ENCODE results near the gene ZNF23. TPM values are rescaled to one million over a fixed set of nuclear protein-coding genes. Genes with fewer than 3 reads are reported as not detected.
A peak's percentile ranks its signal among the peaks of the same experiment; 100 is the strongest.

ZNF23 gene
- total RNA-seq, 3 donors from 2014 or later (not counting 1 experiment from before 2014, with no cell fraction given), result 7.2 to 8.9 (median 7.8) TPM

DNA sequence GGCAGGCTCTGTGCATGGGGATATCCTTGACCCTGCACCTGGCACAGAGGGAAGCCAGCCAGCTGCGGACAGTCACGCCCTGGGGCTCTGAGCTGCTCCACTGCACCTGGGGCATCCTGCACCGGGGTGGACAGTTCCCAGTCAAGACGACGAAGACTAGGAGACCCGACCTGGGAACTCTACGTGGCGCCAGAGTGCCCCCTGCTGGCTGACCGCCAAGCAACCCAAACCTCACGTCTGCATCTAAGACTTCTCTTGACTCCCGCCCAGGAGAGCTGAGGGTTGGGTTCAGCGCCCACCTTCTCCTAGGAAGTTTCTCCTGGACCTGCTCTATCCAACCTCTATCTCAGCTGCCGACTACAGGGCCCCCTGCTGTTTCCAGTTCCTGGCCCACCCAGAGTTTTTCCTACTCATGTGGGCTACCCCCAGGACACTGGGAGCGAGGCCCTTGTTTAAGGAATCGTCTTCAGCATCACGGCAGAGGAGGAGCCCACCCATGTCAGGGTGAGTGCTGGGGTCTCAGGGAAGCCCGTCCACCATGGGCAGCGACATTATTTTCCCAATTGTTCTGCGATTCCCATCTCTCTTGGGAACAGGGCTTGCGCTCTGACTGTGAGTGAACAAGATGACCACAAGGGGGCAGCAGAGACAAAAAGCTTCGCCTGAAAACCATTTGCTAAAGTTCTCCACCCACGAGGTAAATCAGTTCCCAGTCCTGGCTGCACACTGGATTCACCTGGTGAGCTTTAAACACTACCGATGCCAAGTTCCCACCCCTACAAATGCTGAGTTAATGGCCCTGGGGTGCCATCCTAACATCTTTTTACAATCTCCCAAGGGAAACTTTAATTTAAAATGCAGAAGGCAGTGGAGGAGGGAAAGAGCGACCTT lies 49.5 kb downstream of the ZNF23 start:
- TF ChIP-seq, protein P1, sequence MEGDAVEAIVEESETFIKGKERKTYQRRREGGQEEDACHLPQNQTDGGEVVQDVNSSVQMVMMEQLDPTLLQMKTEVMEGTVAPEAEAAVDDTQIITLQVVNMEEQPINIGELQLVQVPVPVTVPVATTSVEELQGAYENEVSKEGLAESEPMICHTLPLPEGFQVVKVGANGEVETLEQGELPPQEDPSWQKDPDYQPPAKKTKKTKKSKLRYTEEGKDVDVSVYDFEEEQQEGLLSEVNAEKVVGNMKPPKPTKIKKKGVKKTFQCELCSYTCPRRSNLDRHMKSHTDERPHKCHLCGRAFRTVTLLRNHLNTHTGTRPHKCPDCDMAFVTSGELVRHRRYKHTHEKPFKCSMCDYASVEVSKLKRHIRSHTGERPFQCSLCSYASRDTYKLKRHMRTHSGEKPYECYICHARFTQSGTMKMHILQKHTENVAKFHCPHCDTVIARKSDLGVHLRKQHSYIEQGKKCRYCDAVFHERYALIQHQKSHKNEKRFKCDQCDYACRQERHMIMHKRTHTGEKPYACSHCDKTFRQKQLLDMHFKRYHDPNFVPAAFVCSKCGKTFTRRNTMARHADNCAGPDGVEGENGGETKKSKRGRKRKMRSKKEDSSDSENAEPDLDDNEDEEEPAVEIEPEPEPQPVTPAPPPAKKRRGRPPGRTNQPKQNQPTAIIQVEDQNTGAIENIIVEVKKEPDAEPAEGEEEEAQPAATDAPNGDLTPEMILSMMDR (IDR thresholded peaks at IDR 0.05), result peak; percentile 95
- Mint-ChIP-seq H3K9me3 (no peaks in the 10 kb centered on the region), H3K4me3 (no peak overlapping the region), H3K27ac (no peak overlapping the region), H3K36me3 (no peaks in the 10 kb centered on the region), H3K27me3 (ENCODE audit: low read depth in 2 of 2) (peaks cover 36% of the 10 kb centered on the region in 2 donors), H3K4me1 (peaks cover 0 to 9% of the 10 kb centered on the region in 2 donors)
- Histone ChIP-seq H3K4me1 (ENCODE audit: control insufficient read depth, insufficient read depth, low read length) (peaks cover 5% of the 10 kb centered on the region), H3K27ac (ENCODE audit: low read length) (no peak overlapping the region), H3K27me3 (ENCODE audit: control insufficient read depth, insufficient read depth, low read length) (no peaks in the 10 kb centered on the region), H3K36me3 (ENCODE audit: control insufficient read depth, insufficient read depth, low read length) (no peaks in the 10 kb centered on the region), H3K4me3 (ENCODE audit: low read length) (no peak overlapping the region), H3K9me3 (ENCODE audit: control insufficient read depth, insufficient read depth, low read length) (no peaks in the 10 kb centered on the region)
- 11% methylated on average over 24 of the region's 24 CpGs for WGBS (ENCODE audit: insufficient coverage)
- DNase-seq (peak; percentile 49 to 83), ATAC-seq (peak; percentile 53 to 78 (median 65))
- intact Hi-C loops (cut with micrococcal nuclease), result loop anchor here (1.0 to 10.0 kb wide), 4 partner anchors 86 to 555 kb away; no protein-coding TSS in a partner anchor

DNA sequence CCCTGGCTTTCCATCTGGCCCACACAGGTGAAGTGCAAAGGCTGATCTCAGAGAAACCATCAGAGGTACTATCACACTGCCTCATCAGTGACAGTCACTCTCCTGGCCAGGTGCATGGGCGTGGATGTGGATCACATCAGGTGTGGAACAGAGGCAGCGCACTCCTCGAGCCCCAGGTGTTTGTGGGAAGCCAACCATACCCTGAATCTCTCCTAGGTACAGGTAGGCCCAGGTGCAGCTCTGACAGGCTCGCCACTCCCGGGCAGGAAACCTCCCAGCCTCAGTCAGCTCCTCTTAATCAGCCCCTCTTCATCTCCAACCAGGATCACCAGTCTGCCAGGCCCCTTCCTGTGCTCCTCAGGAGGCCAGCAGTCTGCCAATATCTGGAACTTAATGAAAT lies 51.9 kb downstream of the ZNF23 start:
- H3K27me3 ChIP-seq (ENCODE audit: control insufficient read depth, insufficient read depth, low read length), result no peaks in the 10 kb centered on the region
- WGBS (ENCODE audit: insufficient coverage), result 71% methylated on average over 5 of the region's 5 CpGs
- peaks cover 26 to 31% of the 10 kb centered on the region in 2 donors for H3K27me3 Mint-ChIP-seq (ENCODE audit: low read depth in 2 of 2)

DNA sequence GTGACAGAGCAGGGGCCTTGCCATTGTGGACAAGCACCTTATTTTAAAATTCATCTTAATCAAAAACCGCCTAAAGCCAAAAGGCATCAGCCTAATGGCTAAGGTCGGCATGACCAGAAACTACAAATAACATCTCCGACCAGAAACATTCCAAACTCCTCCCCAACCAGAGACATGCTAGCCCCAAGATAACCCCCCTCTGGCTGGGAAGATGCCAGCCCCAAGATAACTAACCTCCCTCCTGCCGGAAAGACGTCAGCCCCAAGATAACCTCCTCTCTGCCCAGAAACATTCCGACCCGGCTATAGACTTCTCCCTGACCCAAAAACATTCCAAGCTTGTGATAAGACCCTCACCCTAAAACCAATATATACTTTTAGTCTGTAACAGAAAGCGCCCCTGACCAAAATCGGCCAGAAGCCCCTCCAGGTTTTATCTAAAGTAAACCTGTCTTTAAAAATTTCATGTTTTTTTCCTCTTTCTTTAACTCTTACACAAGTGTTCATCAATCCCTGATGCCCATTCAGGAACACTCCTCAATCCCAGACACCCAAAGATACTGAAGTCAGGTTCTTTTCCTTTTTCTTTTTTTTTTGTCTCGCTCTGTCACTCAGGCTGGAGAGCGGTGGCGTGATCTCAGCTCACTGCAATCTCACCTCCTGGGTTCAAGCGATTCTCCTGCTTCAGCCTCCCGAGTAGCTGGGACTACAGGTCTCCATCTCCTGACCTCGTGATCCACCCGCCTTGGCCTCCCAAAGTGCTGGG lies 52.9 kb downstream of the ZNF23 start:
- H3K36me3 ChIP-seq (ENCODE audit: control insufficient read depth, insufficient read depth, low read length), result no peaks in the 10 kb centered on the region
- no peak overlapping the region for H3K4me3 Mint-ChIP-seq
- no peak for ATAC-seq
- no peak overlapping the region for H3K27ac ChIP-seq (ENCODE audit: low read length)
- H3K27me3 Mint-ChIP-seq (ENCODE audit: low read depth in 2 of 2), result peaks cover 26 to 33% of the 10 kb centered on the region in 2 donors
- no peaks in the 10 kb centered on the region for H3K9me3 ChIP-seq (ENCODE audit: control insufficient read depth, insufficient read depth, low read length)
- H3K4me1 ChIP-seq (ENCODE audit: control insufficient read depth, insufficient read depth, low read length), result peaks cover 5% of the 10 kb centered on the region
- intact Hi-C loops (cut with micrococcal nuclease), result no loop called here
- peaks cover 0 to 14% of the 10 kb centered on the region in 2 donors for H3K4me1 Mint-ChIP-seq
- H3K27ac Mint-ChIP-seq, result no peak overlapping the region
- TF ChIP-seq, protein P1 (IDR thresholded peaks at IDR 0.05), result no peak
- no peaks in the 10 kb centered on the region for H3K9me3 Mint-ChIP-seq
- no peaks in the 10 kb centered on the region for H3K27me3 ChIP-seq (ENCODE audit: control insufficient read depth, insufficient read depth, low read length)
- WGBS (ENCODE audit: insufficient coverage), result 80% methylated on average over 16 of the region's 16 CpGs
- DNase-seq, result no peak
- no peaks in the 10 kb centered on the region for H3K36me3 Mint-ChIP-seq
- no peak overlapping the region for H3K4me3 ChIP-seq (ENCODE audit: low read length)

More for the DNA sequence above, 51.9 kb downstream of the ZNF23 start:
- no peak overlapping the region for H3K4me3 Mint-ChIP-seq
- ATAC-seq (no peak), DNase-seq (no peak)
- H3K36me3 Mint-ChIP-seq, result no peaks in the 10 kb centered on the region
- no peak overlapping the region for H3K27ac Mint-ChIP-seq
- peaks cover 5% of the 10 kb centered on the region for H3K4me1 ChIP-seq (ENCODE audit: control insufficient read depth, insufficient read depth, low read length)
- H3K27ac ChIP-seq (ENCODE audit: low read length), result no peak overlapping the region
- peaks cover 0 to 14% of the 10 kb centered on the region in 2 donors for H3K4me1 Mint-ChIP-seq
- H3K4me3 ChIP-seq (ENCODE audit: low read length), result no peak overlapping the region
- no peaks in the 10 kb centered on the region for H3K9me3 Mint-ChIP-seq
- TF ChIP-seq, protein P1 (IDR thresholded peaks at IDR 0.05), result no peak
- no peaks in the 10 kb centered on the region for H3K36me3 ChIP-seq (ENCODE audit: control insufficient read depth, insufficient read depth, low read length)
- H3K9me3 ChIP-seq (ENCODE audit: control insufficient read depth, insufficient read depth, low read length), result no peaks in the 10 kb centered on the region
- intact Hi-C loops (cut with micrococcal nuclease), result loop anchor here (5.0 to 10.0 kb wide), 2 partner anchors 335 to 557 kb away; no protein-coding TSS in a partner anchor
